NCI-H2171 treated with DMSO at 0.1 percent for 48 hours (cell line): ENCODE results near the gene TRAP1.

Experiments
- DNase-seq: peaks from one replicate; lab custom pipeline; 2025; lab: John Stamatoyannopoulos, UW

TRAP1 gene

DNA sequence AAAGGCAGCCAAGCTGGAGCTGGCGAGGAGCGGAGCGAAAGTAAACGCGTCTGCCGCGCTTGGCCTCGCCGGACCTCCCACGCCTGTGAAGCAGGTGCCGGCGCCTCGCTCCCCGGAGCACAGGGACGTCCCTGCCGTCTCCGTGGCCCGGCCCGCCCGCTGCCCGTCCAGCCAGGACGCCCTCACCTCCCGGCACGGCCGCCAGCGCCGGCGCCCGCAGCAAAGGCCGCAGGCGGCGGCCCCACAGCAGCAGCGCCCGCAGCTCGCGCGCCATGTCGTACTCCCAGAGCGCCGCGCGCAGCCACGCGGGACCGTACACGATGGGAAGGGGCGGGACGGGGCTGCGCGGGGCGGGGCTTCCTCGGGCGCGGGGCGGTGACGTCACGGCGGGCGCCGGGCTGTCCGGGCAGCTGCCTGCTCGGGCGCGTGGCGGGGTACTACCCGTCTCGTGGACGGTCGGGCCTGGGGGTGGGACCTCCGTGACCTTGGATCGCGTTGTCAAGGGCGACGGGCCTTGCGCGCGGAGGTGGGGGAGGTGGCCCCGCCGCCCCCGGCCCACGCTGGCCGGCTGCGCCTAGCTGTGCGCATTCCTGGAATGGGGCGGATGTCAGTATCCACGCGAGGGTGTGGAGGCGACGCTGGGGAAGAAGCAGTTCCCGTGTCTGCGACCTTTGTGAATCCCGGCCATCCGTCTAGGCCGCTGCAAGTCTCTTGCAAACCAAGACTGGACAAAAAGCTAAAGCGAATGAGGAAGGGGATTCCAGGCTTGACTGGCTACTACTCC is at the start of gene TRAP1:
Gene TRAP1 (minus strand): TSS at position 290 of the 784 bp plus-strand sequence. CDS start 16 bp downstream, at position 274.
- peak; percentile 79 for DNase-seq

DNA sequence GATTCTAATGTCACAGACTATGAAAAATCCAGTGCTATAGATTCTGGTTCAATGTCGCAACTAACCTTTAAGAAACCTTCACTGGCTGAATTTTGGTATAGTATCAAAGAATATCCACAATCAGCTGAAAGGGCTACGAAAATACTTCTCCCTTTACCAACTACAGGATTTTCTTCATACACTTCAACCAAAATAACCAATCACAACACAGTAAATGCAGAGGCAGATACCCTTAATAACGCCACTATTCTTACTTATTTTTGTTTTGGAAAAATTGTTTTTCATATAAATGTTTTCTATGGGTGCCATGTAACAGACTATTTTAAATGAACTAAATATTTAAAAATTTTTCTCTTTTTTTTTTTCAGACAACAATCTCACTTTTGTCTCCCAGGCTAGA is 48.9 kb upstream of the TRAP1 start:
- no peak for DNase-seq

DNA sequence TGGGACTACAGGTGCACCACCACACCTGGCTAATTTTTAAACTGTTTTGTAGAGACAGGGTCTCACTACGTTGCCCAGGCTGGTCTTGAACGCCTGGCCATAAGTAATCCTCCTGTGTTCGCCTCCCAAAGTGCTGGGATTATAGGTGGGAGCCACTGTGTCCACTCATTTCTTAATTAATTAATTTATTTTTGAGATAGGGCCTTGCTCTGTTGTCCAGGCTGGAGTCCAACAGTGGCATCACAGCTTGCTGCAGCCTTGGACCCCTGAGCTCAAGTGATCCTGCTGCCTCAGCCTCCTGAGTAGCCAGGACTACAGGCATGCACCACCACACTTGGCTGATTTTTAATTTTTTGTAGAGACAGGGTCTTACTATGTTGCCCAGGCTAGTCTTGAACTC is 47.1 kb upstream of the TRAP1 start:
- no peak for DNase-seq

DNA sequence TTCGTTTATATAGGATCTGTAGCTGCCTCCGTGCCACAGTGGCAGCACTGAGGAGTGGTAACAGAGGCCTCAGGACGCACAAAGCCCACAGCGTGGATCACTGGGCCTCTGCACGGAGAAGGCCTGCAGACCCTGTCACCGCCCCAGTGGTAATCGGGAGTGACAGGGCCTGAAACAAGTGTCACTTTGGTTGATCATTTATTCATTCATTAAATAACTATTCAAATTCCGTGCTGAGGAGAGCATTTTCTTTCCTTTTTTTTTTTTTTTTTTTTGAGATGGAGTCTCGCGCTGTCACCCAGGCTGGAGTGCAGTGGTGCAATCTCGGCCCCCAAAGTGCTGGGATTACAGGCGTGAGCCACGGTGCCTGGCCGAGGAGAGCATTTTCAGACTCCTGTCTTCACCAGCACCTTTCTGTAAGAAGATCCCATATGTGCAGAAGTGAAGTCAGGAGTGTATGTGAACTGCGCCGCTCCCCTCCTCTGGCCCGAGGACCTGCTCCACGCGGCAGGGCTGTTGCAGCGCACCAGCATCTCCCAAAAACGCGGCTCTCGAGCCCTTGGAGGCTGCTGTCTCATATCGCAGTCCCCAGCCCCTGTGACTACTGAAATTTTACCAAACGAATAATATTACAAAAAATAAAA is 44.9 kb upstream of the TRAP1 start:
- DNase-seq, result no peak

DNA sequence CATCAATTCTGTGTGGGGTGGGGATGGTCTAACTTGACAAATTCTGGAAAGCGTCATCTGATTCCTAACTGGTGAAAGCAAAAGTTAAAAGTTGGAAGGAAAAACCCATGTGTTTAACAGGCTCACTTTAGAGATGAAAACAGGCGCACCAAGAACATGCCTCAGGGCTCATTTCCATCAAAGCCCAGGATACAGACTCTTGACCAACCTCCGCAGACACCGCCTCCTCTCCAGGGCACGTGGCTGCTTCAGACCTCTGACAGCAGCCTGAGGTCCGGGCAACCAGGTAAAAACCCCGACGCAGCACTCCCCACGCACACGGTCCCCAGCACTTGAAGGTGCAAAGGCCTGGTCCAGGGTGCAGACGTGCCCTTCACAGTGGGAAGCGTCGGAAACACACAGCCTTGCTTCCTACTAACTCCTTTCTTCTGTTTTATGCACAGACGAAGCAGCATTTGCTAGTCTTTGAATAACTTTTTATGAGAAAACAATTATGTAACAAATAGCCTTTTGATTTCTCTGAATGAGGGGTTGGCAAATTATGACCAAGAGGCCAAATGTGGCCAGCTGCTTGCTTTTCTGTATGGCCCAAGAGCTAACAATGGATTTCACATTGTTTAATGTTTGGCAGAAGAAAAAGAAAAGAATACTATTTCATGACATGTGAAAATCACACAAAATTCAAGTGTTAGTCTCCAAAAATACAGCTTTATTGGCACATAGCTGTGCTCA is 44.2 kb upstream of the TRAP1 start:
- DNase-seq, result no peak

DNA sequence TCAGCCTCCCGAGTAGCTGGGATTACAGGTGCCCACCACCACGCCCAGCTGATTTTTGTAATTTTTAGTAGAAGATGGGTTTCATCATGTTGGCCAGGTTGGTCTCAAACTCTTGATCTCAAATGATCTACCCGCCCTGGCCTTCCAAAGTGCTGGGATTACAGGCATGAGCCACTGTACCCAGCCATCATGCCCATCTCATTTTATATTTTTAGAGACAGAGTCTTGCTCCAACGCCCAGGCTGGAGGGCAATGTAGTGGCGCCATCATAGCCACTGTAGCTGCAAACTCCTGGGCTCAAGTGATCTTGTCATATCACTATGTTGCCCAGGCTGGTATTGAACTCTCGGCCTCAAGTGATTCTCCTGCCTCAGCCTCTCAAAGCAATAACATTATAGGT is 43.2 kb upstream of the TRAP1 start:
- no peak for DNase-seq

DNA sequence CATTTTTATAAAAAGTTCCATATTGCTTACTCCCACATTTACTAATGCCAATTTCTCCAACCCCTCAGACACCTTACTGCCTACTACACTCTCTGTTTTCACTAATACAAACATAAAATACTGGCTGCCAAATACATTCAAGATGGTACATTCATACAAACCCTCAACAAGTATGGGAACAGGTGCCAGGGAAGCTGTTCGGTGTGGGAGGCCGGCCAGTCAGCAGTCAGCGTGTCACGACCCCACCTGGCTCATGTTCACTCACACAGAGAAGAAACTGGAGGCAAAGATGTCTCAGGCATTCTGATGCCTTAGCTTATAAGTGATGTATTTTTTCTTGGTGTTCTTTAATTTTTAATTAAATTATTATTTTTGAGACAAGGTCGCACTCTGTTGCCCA is 42.4 kb upstream of the TRAP1 start:
- no peak for DNase-seq

DNA sequence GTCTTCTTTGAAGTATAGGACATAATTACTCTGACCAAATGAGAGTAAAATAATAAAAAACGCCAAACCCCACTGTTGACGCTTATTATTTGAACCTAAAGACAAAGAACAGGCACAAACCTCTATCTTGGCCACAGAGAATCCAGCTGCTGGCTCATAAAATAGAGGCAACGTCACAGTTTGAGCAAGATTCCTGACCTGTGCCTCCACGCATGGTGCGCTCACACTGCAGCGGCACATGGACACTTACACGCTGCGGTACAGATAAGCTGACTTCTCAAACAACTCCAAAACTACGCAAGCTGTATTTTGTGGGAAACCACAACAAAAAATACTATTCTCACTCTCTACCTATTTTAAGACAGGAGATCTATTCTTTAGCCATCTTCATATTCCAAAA is 38.8 kb upstream of the TRAP1 start:
- DNase-seq, result no peak

DNA sequence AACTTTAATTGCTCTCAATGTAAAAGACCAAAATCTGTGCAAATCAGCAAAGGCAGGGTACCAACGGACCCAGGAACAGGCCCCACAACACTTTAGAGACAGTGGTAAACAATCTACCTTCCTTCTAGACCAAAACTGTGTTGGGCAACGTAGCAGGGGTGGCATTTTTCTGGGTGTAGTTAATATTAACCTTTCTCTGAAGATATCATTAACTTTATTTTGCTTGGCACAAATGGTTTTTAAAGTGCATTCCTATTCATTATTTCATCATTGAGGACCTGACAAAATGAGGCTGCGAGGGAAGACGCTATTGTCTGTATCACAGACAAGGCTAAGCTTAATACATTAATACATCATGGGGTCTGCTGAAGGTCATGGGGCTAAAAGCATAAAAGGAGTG is 37.9 kb upstream of the TRAP1 start:
- no peak for DNase-seq

DNA sequence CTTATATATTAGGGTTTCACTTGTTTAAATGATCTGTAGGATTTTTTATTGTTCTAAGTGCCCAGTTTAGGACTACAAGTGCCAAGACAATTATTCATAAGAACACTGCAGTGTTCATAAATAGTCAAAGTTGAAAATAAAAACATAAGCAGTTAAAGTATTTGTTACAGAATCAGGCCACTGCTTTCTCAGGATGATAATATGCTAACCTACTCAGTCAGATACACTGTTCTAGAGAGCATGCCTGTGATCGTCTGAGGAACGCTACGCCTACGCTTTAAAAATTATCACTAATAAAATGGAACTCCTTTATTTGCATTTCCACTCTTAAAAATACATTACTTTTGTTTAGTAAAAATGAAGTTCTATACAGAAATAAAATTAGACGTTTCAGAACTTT is 37.4 kb upstream of the TRAP1 start:
- no peak for DNase-seq

DNA sequence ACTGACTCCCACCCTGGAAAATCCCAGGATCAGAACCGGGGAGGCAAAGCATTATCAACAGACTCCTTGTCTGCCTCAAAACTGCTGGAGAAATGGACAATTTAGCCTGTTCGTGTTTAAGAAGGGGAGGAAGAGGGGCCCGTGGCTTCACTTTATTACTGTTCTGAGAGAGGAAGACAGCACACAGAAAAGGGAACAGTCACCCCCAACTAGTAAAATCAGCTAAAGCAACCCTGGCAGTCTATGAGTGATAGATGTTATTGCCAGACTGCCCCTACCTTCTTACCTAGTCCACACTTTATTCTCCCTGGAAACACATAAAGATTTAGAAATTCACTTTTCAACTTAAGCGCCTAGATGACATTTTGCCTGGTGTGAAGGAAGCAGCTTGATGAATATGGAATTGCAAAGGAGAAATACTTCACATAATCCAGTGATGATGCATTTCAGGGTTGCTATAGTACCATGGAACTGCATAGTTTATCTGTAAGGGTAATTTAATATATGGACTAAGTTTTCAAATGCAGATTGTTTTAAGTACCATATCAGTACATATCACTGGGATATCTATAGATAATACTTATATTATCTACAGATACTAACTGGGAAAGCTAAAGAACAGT is 36.9 kb upstream of the TRAP1 start:
- DNase-seq, result no peak

DNA sequence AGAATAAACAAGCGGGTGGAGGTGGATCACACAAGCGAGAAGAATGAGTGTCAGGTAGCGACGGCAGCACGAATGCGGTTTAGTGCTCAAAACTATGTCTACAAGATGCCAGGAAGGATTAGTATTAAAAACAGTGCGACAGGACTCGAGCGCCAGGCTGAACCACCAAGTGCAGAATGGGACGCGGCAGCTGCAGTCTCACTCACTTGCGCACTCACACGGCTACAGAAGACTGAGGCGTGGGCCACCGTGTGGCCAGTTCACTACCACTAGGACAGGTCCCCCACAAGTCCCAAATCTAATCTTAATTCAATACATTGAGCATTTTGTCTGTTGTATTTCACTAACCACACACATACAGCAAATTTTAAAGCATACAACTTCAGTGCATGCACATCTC is 35.7 kb upstream of the TRAP1 start:
- DNase-seq, result no peak

DNA sequence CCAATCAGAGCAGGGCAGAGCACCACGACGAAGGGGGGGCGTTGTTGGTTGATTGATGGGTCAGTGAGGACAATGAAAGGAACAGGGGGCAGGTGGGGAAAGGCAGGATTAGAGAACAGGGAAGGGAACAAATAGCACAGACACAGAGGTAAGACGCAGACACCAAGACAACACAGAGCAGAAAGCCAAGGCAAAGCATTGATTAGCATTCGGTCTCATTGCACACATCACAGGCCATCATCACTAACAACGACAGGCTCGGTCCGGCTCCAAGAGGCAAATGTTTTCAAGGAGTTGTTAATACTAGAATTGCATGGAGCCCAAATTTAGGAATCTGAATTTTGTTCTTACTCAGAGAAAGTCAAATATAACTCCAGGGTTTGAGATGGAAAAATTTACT is 34.6 kb upstream of the TRAP1 start:
- DNase-seq, result no peak

DNA sequence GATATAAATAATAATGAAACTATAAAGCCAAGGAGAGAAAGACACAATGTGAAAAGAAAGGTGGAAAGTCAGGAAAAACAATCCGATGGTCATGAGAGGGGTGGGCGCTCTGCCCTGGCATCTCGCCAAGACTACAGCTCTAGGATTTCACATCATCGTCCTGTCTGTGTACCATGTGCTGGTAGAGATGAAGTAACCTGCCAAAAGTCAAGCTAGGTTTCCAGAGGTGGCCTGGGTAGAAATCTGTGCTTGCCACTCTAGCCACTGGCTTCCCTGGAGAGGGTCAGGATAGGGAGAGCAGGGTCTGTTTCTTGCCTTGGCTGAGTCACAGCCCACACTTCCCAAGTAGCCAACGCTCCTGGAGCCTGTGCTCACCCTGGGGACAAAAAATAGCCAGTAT is 31.0 kb upstream of the TRAP1 start:
- DNase-seq, result no peak

DNA sequence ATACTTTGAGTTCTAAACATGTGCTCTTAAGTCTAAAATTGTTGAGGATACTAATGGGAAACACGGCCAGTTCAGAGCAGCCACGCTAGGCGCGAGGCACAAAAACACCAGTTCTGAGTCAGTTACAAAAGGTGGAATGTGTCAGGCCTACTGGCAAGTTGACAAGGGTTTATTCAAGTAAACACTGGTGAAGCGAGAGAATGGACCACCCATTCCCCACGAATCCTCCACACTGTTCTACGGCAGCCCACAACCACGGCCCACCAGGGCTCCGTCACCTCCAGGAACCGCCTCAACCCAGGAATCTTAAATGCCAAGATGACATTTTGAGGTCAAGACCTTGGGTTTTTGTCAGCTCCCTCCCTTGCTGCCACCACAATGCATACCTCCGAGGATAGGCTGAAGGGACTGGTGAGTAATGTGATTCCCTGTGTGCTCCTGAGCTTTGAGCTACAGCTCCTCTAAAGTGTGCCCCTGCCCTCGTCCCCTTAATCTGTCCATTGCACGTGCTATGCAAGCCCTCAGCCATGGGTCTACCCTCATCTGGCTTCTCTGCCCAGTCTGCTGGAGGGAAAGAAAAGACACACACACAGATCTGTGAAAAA is 28.5 kb upstream of the TRAP1 start:
- no peak for DNase-seq

DNA sequence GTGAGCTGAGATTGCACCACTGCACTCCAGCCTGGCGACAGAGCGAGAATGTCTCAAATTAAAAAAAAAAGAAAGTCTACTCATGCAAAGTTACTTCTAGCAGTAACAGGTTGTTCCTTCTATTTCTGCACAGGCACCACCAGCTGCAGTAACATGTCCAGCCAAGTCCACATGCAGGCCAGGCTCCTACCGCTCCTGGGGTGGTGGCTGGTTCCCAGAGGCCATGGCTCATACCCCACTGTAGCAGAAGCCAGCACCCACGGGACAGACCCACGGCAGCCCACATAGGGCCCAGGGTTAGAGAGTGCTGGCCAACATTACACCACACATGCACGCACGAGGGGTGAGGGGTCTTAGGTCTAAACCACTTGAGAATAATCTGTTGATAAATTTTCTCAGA is 26.7 kb upstream of the TRAP1 start:
- no peak for DNase-seq

DNA sequence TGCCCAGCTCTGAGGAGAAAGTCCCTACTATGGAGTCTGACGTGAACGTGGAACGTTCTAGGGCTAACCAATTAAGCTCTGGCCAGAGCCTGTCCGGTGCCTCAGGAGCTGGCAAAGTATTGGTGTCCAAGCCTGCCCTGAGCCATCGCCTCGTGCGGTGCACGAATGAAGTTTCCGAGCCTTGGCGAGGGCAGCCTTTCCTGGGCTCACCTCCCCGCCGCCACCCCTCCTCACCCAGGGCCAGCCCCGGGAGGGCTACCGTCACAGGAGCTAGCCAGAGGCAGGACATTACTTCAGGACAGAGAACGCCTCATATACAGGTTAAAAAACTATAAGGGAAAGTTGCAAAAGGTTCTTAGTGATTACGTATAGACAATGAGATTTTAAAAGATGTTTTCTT is 23.6 kb upstream of the TRAP1 start:
- DNase-seq, result no peak

DNA sequence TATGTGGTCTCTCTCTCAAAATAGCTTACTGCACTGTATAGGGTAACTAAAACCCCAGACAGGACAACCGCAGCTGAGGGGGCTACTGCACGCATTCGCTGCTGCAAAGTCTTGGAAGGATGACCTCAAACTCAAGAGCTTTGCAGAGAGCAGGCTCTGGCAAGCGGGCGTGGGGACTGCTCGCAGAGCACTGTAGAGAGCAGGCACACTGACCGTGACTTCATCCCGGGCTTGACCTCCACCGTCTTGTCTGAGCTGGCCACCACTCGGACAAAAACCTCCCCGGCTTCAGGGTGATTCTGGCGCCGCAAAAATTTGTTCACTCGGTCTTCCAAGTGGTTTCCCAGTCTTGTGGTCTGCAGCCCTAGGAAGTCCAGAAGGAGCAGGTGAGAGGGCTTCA is 22.9 kb upstream of the TRAP1 start:
- no peak for DNase-seq

DNA sequence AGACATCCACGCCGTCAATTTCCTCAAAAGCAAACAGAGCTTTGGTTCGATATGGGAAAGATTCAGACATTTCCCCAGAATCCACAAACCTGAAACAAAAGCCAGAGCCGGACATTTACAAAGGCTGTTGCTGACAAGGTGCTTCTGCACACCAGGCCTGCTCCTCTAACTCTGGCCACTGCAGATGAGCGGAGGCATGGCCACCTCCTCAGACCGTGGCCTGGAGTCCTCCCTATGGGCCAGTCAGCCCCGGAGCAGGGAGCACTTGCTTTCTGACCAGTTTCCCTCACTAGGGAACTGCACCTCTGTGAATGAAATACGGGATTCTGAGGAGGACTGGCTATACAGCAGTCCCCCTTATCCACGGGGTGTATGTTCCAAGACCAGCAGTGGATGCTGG is 22.3 kb upstream of the TRAP1 start:
- no peak for DNase-seq

DNA sequence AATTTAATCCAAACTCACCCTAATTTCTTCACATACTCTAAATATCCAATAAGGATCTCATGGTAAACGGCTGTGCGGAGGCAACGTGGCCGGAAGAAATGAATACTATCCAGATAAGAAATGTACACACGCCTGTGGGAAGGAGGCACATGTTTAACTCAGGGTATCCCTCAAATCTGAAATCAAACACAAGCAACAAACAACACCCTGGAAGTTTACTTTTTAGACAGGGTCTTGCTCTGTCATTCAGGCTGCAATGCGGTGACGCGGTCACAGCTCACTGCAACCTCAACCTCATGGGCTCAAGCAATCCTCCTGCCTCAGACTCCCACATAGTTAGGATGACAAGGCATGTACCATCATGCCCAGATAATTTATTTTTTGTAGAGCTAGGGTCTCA is 21.2 kb upstream of the TRAP1 start:
- no peak for DNase-seq

DNA sequence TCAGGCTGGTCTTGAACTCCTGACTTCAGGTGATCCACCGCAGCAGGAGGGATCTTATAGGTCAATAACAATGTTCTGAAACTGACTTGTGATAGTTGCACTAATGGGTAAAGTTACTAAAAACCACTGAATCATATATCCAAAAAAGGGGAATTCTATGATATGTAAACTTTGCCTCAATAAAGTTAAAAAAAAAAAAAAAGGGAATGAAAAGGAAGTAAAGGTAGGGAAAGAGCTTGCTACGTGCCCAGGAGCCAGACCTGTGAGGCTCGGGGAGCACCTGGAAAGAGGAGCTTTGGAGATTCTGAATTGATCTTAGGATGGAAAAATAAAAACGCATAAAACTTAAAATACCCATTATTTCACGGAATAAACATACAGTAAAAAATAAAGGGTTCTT is 20.8 kb upstream of the TRAP1 start:
- DNase-seq, result no peak

DNA sequence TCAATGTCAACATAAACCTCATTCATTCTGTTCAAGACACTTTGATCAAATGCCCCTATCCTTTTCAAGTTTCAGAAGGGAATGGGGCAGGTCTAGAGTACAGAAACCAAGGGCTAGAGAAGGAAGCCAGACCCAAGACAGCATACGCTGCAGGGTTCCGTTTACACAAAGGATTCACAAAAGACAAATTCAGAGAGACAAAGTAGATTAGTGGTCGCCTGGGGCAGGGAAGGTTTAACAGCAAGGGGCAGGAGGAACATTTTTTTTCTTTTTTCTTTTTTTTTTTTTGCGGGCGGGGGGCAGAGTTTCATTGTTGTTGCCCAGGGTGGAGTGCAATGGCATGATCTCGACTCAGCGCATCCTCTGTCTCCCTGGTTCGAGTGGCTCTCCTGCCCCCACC is 19.9 kb upstream of the TRAP1 start:
- DNase-seq, result no peak
